GM21515 (cell line): ENCODE results near the gene POLR3C.
"Not testable (repeated sequence)": the region's sequence is repeated elsewhere in the genome, so short reads cannot be mapped to it uniquely, and the experiment has no call there.

Experiments
- ATAC-seq: cut with Tn5 transposase; IDR thresholded peaks from one replicate; pipeline ENCODE4 v1.9.1; 2021; ENCODE audit not compliant: unreplicated experiment

The POLR3C gene, protein sequence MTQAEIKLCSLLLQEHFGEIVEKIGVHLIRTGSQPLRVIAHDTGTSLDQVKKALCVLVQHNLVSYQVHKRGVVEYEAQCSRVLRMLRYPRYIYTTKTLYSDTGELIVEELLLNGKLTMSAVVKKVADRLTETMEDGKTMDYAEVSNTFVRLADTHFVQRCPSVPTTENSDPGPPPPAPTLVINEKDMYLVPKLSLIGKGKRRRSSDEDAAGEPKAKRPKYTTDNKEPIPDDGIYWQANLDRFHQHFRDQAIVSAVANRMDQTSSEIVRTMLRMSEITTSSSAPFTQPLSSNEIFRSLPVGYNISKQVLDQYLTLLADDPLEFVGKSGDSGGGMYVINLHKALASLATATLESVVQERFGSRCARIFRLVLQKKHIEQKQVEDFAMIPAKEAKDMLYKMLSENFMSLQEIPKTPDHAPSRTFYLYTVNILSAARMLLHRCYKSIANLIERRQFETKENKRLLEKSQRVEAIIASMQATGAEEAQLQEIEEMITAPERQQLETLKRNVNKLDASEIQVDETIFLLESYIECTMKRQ

DNA sequence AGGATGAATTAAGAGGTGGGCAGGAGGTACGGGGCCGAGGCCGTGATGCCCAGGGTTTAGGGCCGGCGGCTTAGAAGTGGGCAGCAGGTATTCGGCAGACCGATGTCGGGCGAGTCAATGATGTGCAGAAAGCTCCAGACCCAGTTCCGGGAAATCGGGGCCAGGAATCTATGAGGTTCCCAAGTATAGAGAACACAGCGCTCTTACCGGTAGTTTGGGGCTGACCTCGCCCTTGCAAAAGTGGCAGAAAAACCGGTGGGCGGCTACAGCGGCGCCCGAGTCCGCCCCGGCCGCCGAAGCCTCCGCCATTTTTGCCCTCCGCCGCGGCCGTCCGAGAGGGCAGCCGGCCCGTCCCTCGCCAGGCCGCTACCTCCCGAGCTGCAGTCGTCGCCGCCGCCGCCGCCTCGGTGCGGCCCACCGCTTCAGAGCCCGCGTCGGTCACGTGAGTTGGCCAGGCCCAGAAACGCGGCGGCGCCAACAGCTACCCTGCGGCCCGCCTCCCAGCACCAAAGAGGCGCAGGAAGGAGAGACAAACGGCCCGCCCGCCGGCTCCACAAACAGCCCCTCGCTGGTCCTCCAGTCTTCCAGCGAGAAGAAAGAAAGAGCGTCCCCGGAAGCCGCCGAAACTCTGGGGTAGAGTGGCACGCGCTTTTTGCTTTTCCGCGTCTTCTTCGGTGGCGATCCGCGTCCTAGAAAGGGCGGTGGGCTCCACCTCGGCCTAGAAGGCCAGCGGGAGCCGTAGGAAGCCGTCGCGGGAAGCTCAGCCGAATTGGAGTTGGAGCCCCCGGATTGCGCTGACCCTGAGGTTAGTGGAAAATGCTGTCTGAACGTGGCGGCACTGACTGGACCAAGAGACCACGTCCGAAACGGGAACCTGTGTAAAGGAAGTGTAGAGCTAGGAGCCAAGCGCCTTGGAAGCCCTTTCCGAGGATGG is at the start of gene POLR3C, which contains the start of gene RNF115:
Gene POLR3C, plus strand, starts transcription at position 636 of the 934 bp plus-strand sequence. CDS start 1,577 bp downstream, outside the sequence.
Gene RNF115, minus strand, starts transcription at position 531 of the 934 bp plus-strand sequence. Its CDS starts 222 bp downstream, at position 309.
- ATAC-seq, result peak; percentile 81

DNA sequence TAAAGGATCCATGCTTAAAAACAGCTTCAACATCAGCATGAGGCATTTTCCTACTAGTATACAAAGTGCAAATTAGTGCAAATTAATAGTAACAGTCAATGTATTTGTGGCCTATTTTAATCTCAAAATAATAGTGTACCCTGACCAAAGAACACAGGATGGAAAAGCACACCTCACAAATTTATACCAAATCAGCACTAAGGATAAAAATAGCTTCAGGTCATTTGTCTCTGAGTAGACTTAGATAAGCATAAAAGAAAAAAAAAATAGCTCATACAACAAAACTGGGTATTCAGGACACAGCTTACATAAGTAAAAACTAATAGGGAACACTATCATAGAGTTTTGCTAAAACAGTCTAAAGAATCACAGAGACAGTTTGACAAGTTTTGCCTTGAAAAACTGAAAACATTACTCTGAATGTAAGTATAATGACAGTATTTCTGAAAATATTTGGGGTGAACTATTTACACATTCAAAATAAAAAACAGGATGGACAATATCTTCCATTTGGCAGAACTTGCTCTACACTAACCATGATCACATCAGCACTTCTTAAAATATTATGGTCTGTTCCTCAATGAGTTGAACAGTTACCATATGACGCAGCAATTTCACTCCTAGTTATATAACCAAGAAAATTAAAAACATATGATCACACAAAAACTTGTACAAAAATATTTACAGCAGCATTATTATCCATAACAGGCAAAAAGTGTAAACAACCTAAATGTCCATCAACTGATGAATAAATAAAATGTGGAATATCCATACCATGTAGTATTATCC is 46.4 kb upstream of the POLR3C start:
- no peak for ATAC-seq

DNA sequence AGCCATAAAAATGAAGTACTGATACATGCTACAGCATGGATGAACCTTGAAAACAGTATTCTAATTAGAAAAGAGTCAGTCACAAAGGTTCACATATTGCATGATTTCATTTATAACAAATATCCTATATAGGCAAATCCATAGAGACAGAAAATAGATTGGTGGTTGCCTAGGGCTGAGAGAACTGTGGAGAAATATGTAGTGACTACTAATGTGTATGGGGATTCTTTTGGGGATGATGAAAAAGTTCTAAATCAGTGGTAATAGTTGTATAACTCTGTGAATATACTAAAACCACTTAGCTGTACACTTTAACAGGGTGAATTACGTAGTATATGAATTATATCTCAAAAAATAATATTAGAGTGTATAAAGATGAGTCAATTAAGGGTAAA is 45.9 kb upstream of the POLR3C start:
- ATAC-seq, result no peak

- ATAC-seq, result no peak
Measured at GRCh38 chr1:145782272-145783099, 41.5 kb upstream of the POLR3C start.

DNA sequence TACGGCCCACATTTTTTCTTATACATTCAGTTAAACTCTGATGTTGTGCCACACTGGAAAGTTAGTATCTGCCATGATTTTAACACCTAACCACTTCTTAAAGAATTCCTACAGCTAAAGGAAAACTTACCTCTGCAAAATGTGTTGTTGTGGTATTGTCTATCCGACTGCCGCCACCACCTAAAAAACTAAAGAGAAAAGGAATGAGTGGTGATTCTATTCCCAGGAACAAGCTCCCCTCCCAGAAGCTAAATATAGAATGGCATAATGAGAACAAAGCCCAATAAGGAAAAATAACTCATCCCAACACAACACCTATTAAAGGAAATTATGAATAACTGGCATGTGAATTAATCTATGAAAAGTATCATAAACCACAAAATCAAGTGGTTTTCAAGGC is 39.6 kb upstream of the POLR3C start:
- ATAC-seq, result no peak

GRCh38 chr1:145785547-145785946 is 38.5 kb upstream of the POLR3C start:
- ATAC-seq, result no peak

GRCh38 chr1:145786271-145786670 is 37.7 kb upstream of the POLR3C start:
- ATAC-seq, result no peak

DNA sequence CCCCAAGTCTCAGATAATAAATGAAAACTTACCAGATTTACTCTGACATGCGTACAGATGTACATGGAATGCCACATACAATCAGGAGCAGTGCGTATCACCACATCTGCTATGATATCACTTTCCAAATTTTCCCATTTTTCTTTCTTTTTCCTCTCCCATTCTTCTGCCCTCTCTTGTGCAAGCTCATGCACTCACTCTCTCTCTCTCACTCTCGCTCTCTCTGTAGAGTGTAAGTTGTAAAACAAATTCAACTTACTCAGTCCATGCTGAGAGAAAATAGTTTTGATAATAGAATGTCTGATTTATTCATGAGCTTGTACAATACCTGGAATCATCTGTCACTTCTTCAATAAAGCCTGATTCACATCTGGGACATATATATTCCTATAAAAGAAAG is 35.4 kb upstream of the POLR3C start:
- ATAC-seq, result no peak

DNA sequence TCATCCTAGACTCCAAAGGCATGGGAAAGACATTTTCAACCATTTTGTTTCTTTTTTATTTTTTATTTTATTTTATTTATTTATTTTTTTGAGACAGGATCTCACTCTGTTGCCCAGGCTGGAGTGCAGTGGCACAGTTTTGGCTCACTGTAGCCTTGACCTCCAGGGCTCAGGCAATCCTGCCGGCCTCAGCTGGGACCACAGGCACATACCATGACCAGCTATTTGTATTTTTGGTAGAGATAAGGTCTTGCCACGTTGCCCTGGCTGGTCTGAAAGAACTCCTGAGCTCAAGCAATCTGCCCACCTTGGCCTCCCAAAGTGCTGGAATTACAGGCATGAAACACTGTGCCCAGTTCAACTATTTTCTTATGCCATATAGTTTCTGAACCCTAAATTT is 32.1 kb upstream of the POLR3C start:
- not testable (repeated sequence) for ATAC-seq

DNA sequence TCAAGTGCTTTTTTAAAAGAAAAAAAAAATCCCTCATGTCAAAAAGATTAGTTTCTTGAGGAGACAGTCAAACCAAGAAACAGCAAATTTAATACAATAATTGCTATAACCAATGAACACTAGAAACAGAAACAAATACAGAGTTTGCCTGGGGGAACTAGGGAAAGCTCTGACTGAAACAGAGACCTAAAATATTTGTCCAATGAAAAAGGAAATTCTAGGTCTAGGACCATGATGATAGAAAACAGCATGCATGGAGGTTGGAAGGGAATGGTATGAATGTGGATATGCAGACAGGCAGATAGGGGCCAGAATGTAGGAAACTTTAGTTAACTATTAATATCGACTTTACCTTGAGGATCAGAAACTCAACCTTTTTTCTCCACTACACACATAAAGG is 31.5 kb upstream of the POLR3C start:
- no peak for ATAC-seq

- no peak for ATAC-seq
Measured at GRCh38 chr1:145795257-145795881, 28.6 kb upstream of the POLR3C start.

GRCh38 chr1:145796753-145797152 is 27.2 kb upstream of the POLR3C start:
- ATAC-seq, result no peak

DNA sequence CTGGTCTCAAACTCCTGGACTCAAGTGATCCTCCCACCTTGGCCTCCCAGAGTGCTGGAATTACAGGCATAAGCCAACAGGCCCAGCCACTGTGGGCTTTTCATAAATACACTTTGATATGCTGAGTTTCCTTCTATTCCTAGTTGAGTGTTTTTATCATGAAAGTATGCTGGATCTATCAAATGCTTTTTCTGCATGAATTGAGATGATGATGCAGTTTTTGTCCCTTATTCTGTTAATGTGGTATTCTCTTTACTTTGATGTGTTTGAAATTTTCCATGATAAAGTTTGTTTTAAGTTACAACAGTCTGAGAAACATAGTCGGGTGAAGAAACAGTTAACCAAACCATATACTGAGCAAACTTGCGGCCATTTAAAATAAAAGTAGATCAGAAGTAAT is 24.2 kb upstream of the POLR3C start:
- ATAC-seq, result no peak

- ATAC-seq, result no peak
Measured at GRCh38 chr1:145804235-145805045, 19.6 kb upstream of the POLR3C start.

GRCh38 chr1:145805057-145805456 is 18.9 kb upstream of the POLR3C start:
- no peak for ATAC-seq

DNA sequence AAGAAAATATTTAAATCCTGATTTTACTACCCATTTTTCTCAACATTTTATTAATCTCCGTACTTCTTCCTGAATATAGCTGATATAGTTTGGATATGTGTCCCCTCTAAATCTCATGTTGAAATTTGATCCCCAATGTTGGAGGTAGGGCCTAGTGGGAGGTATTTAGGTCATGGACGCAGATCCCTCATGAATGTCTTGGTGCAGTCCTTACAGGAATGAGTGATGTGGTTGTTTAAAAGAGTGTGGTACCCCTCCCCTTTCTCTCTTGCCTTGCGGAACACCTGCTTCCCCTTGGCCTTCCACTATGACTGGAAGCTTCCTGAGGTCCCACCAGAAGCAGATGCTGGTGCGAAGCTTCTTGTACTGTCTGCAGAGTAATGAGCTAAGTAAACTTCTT is 17.6 kb upstream of the POLR3C start:
- ATAC-seq, result no peak

GRCh38 chr1:145806844-145807243 is 17.2 kb upstream of the POLR3C start:
- ATAC-seq, result no peak

GRCh38 chr1:145812977-145813810 is 10.8 kb upstream of the POLR3C start:
- ATAC-seq, result not testable (repeated sequence)
